T-helper 2 cell (primary cell): ENCODE data around the gene SH3TC1.

Experiments used
- DNase-seq, 5 experiments: peaks; one replicate each; pipeline versions ENCODE4 v3.0.0 to v3.0.0-alpha.2; 2012 to 2022

The SH3TC1 gene

DNA sequence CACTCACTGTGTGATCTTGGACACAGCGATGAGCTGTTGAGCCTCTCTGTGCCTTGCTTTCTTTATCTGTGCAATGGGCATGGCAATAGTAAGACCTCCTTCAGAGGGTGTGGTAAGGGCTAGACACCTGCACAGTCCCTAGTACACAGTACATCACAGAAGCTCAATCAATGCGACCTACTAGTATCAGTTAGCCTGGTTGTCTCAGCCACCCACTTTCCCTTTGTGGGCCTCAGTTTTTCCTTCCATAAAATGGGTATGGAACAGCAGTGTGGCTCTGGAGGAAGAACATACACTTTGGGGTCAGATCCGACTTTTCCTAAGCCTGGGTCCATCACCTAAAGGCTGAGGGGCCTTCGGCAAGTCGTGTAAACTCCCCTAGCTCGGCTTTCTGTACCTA is 67.0 kb downstream of the SH3TC1 start:
- no peak for DNase-seq

DNA sequence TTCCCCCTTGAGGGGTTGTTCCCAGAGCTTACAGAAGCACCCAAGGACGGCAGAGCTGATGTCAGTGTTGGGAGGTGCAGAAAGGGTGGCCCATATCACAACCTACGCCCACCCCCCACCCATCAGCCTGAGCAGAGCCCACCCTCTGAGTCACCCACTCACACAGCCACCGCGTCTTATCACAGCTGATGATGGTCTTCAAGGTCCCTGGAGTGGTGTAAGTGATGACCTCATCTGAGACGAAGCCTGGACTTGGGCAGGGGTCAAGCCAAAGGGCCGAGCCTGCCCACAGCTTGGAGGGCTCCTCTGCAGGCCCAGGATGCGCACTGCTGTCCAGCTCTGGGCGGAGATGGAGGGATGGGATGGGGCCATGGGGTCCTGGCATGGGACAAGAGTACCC is 67.4 kb downstream of the SH3TC1 start:
- no peak for DNase-seq

DNA sequence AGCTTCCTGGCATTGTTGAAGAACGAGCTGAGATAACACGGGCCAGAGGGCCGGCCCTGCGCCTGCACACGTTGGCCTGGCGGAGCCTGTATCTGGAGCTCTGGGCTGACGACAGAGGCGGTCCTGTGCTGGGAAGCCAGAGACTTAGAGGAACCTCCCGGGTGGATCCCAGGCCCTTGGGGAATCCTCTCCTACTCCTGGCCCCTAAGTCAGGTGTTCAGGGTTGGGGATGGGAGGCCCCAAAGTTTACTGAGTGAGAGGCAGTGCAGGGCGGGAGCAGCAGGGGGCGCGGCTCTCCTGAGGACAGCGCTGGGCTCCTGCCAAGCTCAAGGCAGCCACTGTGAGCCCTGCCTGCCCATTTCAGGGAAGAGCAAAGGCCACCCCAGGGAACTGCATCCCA is 68.0 kb downstream of the SH3TC1 start:
- peak in 1 of 5 experiments; percentile 40 for DNase-seq

DNA sequence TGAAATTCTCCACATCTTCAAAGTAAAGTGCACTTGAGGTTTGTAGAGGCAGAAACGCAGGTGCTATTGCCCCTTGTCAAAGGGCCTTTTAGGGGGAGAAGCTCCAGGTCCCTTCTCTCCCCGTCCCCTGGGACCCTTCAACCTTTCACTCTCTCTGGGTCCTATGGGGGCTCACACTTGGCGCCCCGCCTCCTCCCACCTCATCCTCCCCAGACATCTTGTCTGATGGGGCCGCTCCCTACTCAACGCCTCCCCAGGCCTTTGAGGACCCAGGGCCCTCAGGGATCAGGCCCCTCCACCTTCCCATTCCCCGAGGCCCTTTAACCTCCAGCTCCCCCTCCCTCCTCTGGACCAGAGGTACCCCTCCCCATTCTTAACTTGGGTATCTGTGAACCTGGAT is 69.1 kb downstream of the SH3TC1 start:
- DNase-seq: no peak

DNA sequence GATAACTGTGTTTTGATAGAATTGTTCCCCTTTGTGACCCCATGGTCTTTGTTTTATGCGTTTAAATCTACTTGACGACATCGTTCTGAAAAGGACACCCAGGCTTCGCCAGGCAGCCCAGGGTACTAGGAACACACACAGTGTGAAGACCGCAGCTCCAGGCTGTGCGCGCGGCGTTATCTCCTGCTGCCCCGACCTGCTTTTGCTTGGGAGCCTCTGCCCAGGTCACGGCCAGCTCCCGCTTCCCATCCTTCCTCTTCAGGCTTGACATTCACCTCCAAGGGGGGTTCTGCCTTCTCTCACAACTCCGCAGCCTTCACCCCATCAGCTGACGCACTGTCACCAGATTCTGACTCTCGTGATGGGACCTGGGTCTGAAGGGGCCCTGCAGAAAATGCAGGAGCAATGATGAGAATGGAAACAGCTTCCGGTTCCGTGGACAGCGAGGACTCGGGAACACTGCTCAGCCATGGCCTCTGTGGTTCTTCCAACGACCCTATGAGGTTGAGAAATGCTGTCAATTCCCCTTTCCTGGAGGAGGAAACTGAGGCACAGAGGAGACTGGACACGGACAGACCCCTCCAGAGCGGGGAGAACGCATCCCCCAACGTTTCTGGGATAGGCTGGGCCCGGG is 69.9 kb downstream of the SH3TC1 start:
- no peak for DNase-seq

DNA sequence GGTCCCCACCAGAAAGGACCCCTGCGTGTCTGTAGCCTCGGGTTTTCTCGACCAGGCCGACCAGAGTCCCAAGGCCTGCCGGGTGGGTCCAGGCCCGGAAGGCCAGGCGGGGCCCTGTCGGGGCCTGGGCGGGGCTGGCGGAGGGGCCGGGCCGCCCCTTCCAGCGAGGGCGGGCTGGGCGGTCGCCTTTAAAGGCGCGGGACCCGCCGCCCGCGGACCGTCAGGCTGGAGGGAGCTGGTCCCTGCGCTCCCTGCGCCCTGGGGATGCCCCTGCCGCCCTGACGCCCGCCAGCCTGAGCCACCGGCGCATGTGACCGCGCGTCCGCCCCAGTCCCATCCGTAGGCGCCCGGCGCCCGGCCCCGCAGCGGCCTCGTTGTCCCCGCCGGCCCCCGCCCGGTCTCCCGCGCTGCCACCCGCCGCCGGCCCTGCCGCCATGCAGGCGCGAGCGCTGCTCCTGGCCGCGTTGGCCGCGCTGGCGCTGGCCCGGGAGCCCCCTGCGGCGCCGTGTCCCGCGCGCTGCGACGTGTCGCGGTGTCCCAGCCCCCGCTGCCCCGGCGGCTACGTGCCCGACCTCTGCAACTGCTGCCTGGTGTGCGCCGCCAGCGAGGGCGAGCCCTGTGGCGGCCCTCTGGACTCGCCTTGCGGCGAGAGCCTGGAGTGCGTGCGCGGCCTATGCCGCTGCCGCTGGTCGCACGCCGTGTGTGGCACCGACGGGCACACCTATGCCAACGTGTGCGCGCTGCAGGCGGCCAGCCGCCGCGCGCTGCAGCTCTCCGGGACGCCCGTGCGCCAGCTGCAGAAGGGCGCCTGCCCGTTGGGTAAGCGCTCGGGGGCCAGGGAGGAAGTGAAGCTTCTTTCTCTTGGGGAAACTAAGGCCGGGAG is 70.7 kb downstream of the SH3TC1 start, which contains the start of gene HTRA3:
HTRA3 (plus strand) TSS at position 220 of the 883 bp plus-strand sequence; CDS start at position 435, 215 bp downstream.
- peak in 1 of 5 experiments; percentile 17 for DNase-seq

DNA sequence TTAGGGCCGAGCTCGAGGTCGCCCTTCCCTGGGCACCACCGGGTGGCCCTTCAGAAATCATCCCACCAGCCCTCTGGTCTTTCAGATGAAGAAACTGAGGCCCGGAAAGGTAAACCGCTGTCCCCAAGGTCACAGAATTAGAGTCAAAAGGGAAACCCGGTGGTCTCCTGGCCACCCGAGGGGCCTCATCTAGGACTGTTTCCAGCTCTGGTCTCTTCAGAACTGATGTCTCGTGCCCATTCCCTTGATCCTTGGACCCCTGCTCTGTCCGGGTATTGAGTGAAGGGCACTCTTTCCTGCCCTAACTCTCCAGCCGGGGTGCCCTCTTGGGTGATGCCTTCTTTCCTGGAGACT is 71.3 kb downstream of the SH3TC1 start:
- DNase-seq: no peak

DNA sequence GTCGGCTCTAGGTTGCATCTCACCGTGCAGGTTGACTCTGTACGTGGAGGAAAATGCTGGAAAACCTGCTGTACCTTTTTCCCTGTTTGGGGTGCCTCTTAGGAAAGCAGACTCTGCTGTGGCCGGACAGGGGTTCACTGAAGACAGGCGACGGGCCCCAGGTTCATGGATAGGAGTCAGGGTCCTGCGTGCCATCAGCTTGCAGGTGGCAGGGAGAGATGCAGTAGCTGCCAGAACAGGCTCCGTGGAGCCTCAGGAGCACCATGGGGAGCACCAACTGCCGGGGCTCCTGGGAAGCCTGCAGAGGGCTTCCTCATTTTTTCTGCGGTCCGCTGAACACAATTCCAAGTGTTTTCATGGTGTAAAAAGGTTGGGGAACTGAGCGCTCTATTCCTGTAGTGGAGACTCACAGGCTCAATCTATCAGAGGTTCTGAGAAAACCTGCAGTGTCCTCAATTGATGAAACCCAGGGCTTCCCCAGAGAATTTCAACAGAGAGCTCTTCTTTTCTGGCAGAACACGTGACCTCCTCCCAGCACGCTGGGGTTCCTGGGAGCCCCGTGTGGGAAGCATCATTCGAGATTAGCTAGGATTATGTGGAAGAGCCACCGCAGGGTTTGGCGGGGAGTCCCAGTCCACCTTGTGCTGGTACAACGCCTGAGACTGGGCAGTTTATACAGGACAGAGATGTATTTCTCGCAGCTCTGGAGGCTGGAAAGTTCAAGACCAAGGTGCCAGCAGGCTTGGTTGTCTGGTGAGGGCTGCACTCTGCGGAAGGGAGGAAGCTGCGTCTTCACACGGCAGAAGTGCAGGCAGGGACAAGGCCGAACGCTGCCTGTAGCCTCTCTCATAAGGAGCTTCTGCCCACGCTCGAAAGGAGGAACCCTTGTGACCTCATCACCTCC is 72.1 kb downstream of the SH3TC1 start:
- no peak for DNase-seq

DNA sequence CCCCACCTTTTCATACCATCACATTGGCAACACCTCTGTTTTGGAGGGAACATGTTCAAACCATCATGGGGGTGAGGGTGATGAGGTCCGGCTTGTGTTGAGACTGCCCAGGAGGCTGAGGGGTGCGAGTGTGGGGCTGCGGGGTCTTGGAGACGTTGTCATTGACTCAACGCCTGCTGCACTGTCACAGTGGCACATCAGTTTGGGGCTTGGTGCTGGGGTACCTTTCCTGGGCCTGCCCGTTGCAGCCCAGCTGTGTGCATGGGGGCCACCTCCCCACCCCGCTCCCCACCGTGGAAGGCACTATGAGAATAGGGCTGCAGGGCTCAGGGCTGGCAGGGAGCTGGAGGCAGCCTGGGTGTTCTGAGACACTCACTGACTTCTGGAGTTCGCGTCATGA is 72.7 kb downstream of the SH3TC1 start:
- DNase-seq: no peak

DNA sequence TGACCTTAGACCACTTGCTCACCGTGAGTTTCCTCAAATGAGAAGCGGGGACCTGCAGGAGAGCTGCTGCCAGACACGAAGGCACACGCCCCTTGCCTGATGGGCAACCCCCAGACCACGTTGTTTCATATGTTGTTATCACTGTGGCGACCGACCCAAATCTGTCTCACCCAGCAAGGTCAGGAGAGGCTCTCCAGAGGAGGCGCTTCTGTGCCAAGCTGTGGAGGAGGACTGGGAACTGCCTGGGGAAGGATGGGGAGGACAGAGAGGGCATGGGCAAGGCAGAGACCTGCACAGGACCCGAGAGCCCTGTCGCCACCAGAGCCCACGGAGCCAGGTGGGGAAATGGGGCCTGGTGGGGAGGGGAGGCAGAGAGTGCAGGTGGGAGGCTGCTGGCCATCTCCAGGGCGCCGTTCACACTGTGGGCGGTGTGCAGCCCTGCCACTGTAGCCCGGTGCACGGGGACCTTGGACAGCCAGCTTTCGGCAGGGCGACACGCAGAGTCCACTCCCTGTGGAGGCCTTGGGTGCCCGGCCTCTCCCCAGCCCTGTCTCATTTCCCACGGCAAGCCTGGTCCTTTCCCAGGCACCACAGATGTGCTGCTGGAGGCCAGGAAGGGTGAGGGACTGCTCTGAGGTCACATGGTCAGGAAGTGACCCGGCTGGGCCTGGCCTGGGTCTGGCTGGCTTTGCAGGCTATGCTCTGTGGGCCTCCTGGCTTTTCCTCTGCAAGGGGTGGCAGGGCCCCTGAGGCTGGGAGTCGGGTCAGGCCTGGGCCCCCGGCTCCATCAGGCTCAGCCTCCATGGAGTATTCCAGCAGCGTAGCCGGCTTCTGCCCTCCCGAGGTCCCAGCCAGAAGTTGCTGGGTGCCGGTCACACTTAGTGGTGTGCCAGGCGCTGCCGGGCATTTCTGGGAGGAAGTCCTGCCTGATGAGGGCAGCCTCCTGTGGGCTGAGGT is 73.7 kb downstream of the SH3TC1 start:
- no peak for DNase-seq

DNA sequence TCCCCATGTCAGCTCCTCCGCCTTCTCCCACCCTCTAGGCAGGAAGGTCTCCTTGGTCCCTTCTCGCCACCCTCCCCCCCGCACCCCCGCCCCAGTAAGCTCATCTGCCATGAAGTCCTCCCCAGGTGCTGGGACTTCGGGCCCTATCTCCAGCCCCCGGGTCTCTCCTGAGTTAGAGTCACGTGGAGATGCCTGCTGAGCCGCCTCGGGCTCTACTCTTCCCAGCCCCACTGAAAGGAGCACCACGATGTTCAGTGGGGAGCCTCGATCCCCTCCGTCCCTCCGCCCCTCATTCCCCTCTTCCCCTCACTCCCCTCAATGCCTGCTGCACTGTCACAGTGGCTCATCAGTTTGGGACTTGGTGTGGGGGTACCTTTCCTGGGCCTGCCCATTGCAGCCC is 74.4 kb downstream of the SH3TC1 start:
- DNase-seq: no peak

DNA sequence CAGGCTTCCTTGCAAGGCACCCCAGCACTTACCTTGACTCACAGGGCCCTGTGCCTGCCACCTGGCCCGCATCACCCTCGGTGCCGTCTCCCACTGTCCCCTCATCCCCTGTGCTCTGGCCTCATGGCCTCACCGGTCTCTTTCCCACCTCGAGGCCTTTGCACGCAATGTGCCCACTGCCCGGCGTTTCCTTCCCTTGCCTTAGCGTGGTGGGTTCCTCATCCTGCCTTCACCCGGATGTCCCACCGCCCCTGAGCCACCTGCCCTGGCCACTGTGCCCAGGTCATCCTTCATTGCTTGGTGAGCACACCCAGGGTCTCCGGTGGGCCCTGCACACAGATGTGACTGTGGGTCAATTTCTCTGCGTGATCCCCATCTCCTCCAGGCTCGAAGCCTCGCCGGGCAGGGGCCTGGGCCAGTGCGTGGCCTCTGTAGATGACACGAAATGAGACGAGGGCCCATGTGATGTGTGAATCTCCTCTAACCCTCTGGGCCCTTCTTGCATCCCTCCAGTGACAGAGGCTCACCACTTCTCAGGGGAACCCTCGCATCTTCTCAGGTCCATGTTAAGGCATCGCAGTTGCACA is 75.1 kb downstream of the SH3TC1 start:
- DNase-seq: no peak

DNA sequence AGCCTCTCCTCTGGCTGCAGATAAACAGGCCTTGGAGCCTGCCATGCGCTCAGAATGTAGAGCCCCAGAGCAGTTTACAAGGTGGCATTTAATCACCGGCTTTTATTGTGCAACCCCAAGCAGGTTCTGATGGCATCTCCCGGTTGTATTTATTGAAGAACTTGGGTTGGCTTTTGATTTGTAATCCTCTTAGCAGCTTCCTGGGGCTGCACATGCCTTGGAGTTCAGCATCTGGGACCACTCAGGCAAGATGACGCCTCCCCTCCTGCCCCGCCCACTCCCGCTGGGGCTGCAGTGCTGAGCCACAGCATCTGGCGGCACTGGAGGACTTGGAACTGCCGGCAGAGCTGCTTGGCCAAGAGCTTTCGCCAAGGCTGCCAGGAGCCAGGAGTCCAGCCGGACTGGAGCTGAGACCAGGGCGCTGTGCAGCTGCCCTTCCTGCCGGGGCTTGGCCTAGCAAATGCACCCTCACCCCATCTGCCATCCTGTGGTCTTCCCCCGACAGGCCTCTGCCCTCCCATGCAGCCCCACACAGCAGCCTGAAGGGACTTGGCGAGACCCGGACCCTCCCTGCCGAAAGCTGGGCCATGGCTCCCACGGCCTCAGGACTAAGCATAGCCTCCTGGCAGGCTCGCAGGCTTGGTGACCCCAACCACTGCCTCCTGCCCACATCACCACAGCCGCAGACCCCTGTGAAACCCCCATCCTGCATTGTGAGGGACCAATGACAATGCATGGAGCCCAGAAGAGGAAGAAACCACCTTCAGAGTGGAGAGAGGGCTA is 75.9 kb downstream of the SH3TC1 start:
- DNase-seq: no peak

DNA sequence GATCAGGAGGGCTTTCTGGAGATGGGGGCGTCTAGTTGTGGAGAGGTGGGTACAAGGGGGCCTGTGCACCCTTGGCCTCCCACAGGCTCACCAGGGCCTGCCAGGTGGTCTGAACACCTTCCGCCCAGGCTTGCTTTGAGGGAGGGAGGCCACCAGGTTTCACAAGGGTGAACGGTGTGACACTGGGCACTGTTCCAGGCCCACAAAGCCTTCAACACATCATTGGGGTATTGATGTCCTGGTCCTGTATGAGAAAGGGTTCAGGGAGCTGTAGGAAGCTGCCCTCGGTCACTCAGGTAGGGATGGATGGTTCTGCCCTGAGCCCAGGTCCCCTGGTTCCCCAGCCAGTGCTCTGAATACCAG is 76.4 kb downstream of the SH3TC1 start:
- no peak for DNase-seq

DNA sequence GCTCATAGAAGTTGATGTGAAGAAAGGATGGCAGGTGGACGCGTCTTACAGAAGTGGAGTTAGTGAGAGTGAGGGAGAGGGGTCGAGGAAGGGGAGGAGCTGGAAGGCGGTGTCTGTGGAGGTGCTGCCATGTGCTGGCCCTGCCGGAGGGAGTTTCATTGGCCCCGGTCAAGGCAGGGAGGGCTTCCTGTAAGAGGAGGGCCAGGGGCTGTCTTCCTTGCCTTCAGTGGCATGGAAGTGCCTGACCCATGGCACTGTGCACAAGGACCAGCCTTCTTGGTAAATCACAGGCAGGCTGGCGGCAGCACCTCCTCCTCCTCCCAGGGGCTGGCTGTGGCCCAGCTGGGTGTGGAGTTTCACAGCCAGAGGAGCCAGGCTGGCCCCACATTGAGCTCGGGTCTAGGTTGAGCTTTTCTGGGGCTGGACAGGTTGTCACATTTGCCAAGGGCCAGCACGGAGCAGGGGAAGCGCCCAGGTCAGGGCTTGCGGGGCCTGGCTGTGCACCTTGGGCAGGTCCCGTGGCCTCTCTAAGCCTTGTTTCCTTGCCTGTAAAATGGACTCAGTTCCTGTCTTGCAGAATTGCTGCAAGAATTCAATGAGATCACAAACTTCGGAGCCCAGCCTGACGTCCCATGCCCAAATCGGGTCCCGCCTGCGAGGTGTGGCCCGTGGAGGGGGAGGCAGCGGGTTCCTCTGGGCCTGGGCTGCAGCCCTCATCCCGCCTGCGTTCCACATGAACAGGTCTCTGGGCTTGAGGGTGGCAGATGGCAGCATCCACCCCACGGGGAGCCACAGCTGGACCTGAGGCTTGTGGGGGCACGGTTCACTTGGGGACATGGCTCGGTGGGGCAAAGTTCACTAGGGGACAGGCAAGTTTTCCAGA is 77.5 kb downstream of the SH3TC1 start:
- no peak for DNase-seq

DNA sequence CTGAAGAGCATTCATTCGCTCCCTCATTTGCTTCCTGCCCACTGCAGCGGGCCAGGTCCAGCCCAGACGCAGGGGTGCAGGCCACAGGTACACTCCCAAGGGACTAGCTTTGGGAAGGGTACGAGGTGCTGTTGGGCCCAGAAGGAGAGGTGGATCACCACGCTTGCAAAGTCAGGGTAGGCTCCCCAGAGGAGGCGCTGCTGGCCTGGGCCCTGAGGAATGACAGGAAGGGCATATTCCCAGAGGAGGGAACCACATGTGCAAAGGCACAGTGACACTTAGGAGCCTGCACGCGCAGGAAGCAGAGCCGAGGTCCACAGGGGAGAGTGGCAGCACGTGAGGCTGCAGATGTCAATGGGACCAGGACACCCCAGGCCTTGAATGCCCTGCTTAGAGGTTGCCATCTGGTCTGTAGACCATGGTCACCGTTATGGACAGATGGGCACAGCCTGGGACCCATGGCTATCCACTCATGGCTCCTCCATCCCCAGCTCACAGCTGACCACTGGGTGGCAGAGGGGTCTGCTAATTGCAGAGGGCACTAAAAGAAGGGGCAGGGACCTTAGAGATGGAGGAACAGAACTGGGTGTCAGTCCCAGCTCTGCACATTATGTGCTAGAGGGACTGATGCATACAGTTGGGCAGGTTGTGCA is 78.4 kb downstream of the SH3TC1 start:
- DNase-seq: no peak

DNA sequence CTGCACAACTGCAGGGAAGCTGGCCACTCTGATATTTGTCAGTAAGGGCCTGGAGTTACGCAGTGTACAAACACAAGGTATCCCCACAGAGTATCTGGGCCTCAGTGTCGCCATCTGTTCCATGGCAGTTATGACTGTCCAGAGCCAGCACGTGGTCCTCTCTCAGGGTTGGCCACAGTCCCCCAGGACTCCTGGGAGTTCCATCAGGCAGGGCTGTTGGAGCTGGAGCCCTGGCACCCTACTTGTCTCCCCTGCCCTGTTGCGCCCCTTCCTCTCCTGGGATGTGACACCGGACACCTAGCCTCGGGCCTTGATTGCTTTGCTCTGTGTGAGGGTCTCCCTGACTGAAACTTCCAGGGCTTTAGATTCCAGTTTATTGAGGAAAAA is 78.9 kb downstream of the SH3TC1 start:
- DNase-seq: no peak

DNA sequence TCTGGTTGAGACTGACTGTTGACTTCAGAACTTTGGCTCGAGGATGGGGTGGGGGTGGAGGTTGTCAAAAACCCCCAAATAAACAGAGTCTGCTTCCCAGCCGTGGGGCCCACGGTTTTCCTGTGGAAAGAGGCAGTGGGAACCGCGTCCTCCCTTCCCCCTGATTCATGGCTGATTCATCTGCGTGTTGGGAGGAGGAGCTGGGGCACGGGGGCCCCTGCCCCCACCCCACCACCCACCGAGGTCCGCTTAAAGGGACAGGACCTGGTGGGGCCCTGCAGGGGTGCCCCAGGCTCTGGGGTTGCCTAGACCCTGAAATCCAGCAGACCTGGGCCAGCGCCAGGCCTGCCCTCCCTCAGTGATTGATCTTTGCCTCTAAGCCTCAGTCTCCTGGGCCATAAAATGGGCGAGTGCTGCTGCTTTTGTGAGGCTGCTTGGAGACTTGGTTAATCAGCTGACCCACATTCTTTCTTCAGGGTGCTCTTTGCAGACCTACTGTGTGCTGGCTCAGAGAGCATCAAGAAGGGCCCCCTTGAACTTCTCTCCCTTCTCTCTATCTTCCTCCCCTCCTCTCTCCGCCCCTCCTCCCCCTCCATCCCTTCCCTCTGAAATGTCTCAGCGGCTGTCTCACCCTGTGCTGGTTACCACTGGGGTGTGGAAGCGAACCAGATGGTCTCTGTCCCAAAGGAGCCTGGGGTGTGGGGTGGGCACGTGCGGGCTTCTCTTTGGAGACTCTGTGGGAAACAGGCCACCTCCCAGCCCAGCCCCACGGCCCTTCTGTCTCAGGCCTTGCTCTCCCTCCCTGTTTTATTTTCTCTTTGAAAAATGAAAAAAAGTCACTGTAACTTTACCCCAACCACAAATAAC is 79.6 kb downstream of the SH3TC1 start:
- no peak for DNase-seq
